ENCODE measurements around the gene IGHMBP2.

IGHMBP2 gene

GRCh38 chr11:68891351-68891948 is 12.2 kb upstream of the IGHMBP2 start:
- Histone ChIP-seq H3K79me2 (ENCODE audit: insufficient read depth, low read length) (no peaks in the 10 kb centered on the region), H4K20me1 (ENCODE audit: insufficient read depth, low read length) (no peaks in the 10 kb centered on the region), H3K9me2 (ENCODE audit: low read depth, low read length) (no peaks in the 10 kb centered on the region), H3K4me2 (ENCODE audit: low read length) (no peak overlapping the region), H3K4me1 (ENCODE audit: insufficient read depth, low read length, severe bottlenecking) (no peaks in the 10 kb centered on the region), H3K9ac (ENCODE audit: low read length) (no peak overlapping the region), H3K27me3 (ENCODE audit: insufficient read depth, low read length) (no peaks in the 10 kb centered on the region), H3K9me3 (ENCODE audit: low read length) (no peaks in the 10 kb centered on the region), H2AFZ (ENCODE audit: low read length) (no peak overlapping the region), H3K27ac (ENCODE audit: low read depth, low read length, poor library complexity, severe bottlenecking) (no peak overlapping the region), H3K4me3 (ENCODE audit: low read depth, low read length, poor library complexity, severe bottlenecking) (no peak overlapping the region), H3K36me3 (ENCODE audit: insufficient read depth, low read length) (peaks cover 62% of the 10 kb centered on the region), H3F3A (ENCODE audit: insufficient read depth, low read length) (no peaks in the 10 kb centered on the region)
- no peak for TF ChIP-seq EZH2 (IDR thresholded peaks at IDR 0.05; ENCODE audit: borderline replicate concordance, low read length)
- TF ChIP-seq CTCF (IDR thresholded peaks at IDR 0.05; ENCODE audit: low read length) = no peak

- Histone ChIP-seq H3K36me3 (ENCODE audit: insufficient read depth, low read length) (peaks cover 73% of the 10 kb centered on the region), H3K9me2 (ENCODE audit: low read depth, low read length) (no peaks in the 10 kb centered on the region), H3K79me2 (ENCODE audit: insufficient read depth, low read length) (no peaks in the 10 kb centered on the region), H3K27me3 (ENCODE audit: insufficient read depth, low read length) (no peaks in the 10 kb centered on the region), H3K9ac (ENCODE audit: low read length) (no peak overlapping the region), H3K4me3 (ENCODE audit: low read depth, low read length, poor library complexity, severe bottlenecking) (no peak overlapping the region), H3K27ac (ENCODE audit: low read depth, low read length, poor library complexity, severe bottlenecking) (no peak overlapping the region), H3K9me3 (ENCODE audit: low read length) (no peaks in the 10 kb centered on the region), H4K20me1 (ENCODE audit: insufficient read depth, low read length) (no peaks in the 10 kb centered on the region), H2AFZ (ENCODE audit: low read length) (no peak overlapping the region), H3K4me1 (ENCODE audit: insufficient read depth, low read length, severe bottlenecking) (no peaks in the 10 kb centered on the region), H3F3A (ENCODE audit: insufficient read depth, low read length) (no peaks in the 10 kb centered on the region), H3K4me2 (ENCODE audit: low read length) (no peak overlapping the region)
- TF ChIP-seq EZH2 (IDR thresholded peaks at IDR 0.05; ENCODE audit: borderline replicate concordance, low read length) (no peak), CTCF (IDR thresholded peaks at IDR 0.05; ENCODE audit: low read length) (no peak)
These were observed 11.1 kb upstream of the IGHMBP2 start for GRCh38 chr11:68892576-68892975.

- no peak for TF ChIP-seq CTCF (IDR thresholded peaks at IDR 0.05; ENCODE audit: low read length)
- TF ChIP-seq EZH2 (IDR thresholded peaks at IDR 0.05; ENCODE audit: borderline replicate concordance, low read length) = no peak
- Histone ChIP-seq H3K36me3 (ENCODE audit: insufficient read depth, low read length) (peaks cover 80% of the 10 kb centered on the region), H4K20me1 (ENCODE audit: insufficient read depth, low read length) (no peaks in the 10 kb centered on the region)
These were observed 10.4 kb upstream of the IGHMBP2 start for GRCh38 chr11:68893282-68893681.

More at GRCh38 chr11:68893282-68893681, 10.4 kb upstream of the IGHMBP2 start:
- H3K4me2 ChIP-seq (ENCODE audit: low read length) = no peak overlapping the region
- no peaks in the 10 kb centered on the region for H3F3A ChIP-seq (ENCODE audit: insufficient read depth, low read length)
- no peaks in the 10 kb centered on the region for H3K4me1 ChIP-seq (ENCODE audit: insufficient read depth, low read length, severe bottlenecking)
- no peaks in the 10 kb centered on the region for H3K9me2 ChIP-seq (ENCODE audit: low read depth, low read length)
- no peak overlapping the region for H3K27ac ChIP-seq (ENCODE audit: low read depth, low read length, poor library complexity, severe bottlenecking)
- no peak overlapping the region for H3K4me3 ChIP-seq (ENCODE audit: low read depth, low read length, poor library complexity, severe bottlenecking)
- H3K79me2 ChIP-seq (ENCODE audit: insufficient read depth, low read length) = no peaks in the 10 kb centered on the region
- H3K27me3 ChIP-seq (ENCODE audit: insufficient read depth, low read length) = no peaks in the 10 kb centered on the region
- no peak overlapping the region for H2AFZ ChIP-seq (ENCODE audit: low read length)
- H3K9me3 ChIP-seq (ENCODE audit: low read length) = no peaks in the 10 kb centered on the region
- H3K9ac ChIP-seq (ENCODE audit: low read length) = no peak overlapping the region

All from OCI-LY1 (cell line).